GM12891 (cell line): Measurements from ENCODE around the gene CTBP2.
"Not testable (repeated sequence)": the region's sequence is repeated elsewhere in the genome, so short reads cannot be mapped to it uniquely, and the experiment has no call there.

Experiments used
- DNase-seq: peaks from one replicate; pipeline ENCODE4 v3.0.0; 2011; ENCODE audit warnings: low spot score; ENCODE audit not compliant: insufficient read length
- FAIRE-seq: peaks from 2 replicates; lab custom pipeline; 2011; peaks lifted over from hg19 to GRCh38; lab: Jason Lieb, UNC
- PAX5 ChIP-seq: IDR thresholded peaks from 2 replicates; pipeline ENCODE4 v1.6.1; 2011; ENCODE audit warnings: low read length, moderate library complexity, mild to moderate bottlenecking; ENCODE audit not compliant: insufficient read depth, severe bottlenecking
- POLR2A ChIP-seq: IDR thresholded peaks from 2 replicates; pipeline ENCODE4 v1.6.1; 2011; ENCODE audit warnings: low read depth, low read length, control low read depth
- POLR2AphosphoS5 ChIP-seq: IDR thresholded peaks from 2 replicates; pipeline ENCODE4 v1.6.1; 2011; ENCODE audit warnings: low read depth, low read length, control low read depth
- POU2F2 ChIP-seq: IDR thresholded peaks from 2 replicates; pipeline ENCODE4 v1.6.1; 2011; ENCODE audit warnings: low read depth, mild to moderate bottlenecking, control low read depth, low read length, moderate library complexity
- SPI1 ChIP-seq: IDR thresholded peaks from 2 replicates; pipeline ENCODE4 v1.6.1; 2011; ENCODE audit warnings: low read depth, low read length, control low read depth
- TAF1 ChIP-seq: IDR thresholded peaks from 2 replicates; pipeline ENCODE4 v1.6.1; 2011; ENCODE audit warnings: low read depth, low read length, control low read depth

CTBP2 gene

GRCh38 chr10:125083576-125083920, 76.8 kb downstream of the CTBP2 start:
- no peak for DNase-seq
- FAIRE-seq = no peak
- TF ChIP-seq POLR2AphosphoS5 (no peak), POLR2A (no peak), TAF1 (no peak), POU2F2 (no peak), SPI1 (no peak), PAX5 (no peak)

GRCh38 chr10:125082881-125083575, 77.3 kb downstream of the CTBP2 start:
- DNase-seq (no peak), FAIRE-seq (no peak)
- TF ChIP-seq POU2F2 (no peak), PAX5 (no peak), SPI1 (no peak), TAF1 (no peak), POLR2AphosphoS5 (no peak), POLR2A (no peak)

GRCh38 chr10:125082471-125082870, 77.9 kb downstream of the CTBP2 start:
- FAIRE-seq, DNase-seq: not testable (repeated sequence)

DNA sequence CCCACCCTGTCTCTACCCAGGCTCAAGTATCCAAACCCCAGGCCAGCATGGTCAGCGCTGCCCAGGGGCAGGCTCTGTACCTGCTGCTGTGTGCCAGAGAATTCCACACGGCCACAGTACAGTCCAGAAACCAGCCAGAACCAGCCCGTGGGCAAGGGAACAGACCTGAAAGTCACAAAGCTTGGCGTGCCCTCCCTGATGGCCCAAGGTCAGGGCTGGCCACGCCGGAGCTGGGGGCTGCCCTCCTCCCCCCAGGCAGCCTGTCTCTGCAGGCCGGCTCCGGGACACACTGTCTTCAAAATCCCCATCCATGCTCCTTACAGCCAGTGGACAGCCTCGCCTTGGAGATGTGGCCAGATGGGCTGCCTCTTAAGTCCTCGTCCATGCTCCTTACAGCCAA, 78.4 kb downstream of the CTBP2 start:
- TF ChIP-seq POU2F2 = no peak
- TF ChIP-seq SPI1 = no peak
- no peak for TF ChIP-seq POLR2AphosphoS5
- no peak for TF ChIP-seq POLR2A
- TF ChIP-seq PAX5 = no peak
- no peak for TF ChIP-seq TAF1
- FAIRE-seq (no peak), DNase-seq (no peak)

GRCh38 chr10:125080984-125081383, 79.4 kb downstream of the CTBP2 start:
- DNase-seq (no peak), FAIRE-seq (no peak)
- no peak for TF ChIP-seq POLR2AphosphoS5
- no peak for TF ChIP-seq TAF1
- no peak for TF ChIP-seq POLR2A
- no peak for TF ChIP-seq SPI1
- TF ChIP-seq PAX5 = no peak
- no peak for TF ChIP-seq POU2F2

DNA sequence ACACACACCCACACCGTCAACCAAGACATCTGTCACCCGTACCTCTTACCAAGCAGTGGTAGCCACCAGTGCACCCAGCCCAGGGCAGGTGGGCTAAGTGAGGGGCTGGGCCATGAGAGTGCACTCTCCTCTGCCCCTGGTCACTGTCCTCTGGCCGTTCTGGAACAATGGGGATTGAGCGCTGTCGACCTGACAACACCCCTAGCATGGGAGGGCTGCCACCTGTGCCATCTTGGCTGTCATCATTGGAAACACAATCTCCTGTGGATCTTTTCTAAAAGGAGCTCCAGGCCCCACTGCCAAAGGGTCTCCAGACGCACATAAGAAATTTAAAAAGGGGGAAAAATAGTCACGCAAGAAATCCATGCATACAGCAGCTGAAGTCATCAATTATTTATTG, 80.1 kb downstream of the CTBP2 start:
- no peak for DNase-seq
- TF ChIP-seq POLR2AphosphoS5 (no peak), SPI1 (no peak), POLR2A (no peak), PAX5 (no peak), POU2F2 (no peak), TAF1 (no peak)
- FAIRE-seq = no peak

DNA sequence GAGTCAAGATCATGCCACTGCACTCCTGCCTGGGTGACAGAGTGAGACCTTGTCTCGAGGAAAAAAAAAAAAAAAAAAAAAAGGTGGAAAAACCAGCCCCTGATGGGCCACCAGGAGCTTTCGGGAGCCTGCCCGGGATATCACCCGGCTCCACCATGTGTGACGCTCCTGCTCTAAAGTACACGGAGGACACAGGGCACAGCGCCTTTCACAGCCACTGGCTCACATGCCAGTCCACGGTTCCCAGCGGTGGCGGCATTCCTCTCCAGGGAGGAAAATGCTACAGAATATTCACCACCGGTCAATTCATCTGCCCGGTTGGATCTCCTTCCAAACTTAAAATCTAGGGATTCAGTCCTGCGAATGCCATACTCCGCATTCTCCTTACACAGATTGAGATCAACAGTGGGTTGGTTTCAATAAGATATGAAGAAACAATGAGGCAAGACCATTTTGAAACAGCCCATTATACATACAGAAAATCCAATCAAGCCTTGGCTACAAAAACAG, 81.2 kb downstream of the CTBP2 start:
- TF ChIP-seq POU2F2 = no peak
- TF ChIP-seq SPI1 = no peak
- no peak for TF ChIP-seq POLR2A
- TF ChIP-seq TAF1 = no peak
- TF ChIP-seq PAX5 = no peak
- TF ChIP-seq POLR2AphosphoS5 = no peak
- DNase-seq (no peak), FAIRE-seq (no peak)

DNA sequence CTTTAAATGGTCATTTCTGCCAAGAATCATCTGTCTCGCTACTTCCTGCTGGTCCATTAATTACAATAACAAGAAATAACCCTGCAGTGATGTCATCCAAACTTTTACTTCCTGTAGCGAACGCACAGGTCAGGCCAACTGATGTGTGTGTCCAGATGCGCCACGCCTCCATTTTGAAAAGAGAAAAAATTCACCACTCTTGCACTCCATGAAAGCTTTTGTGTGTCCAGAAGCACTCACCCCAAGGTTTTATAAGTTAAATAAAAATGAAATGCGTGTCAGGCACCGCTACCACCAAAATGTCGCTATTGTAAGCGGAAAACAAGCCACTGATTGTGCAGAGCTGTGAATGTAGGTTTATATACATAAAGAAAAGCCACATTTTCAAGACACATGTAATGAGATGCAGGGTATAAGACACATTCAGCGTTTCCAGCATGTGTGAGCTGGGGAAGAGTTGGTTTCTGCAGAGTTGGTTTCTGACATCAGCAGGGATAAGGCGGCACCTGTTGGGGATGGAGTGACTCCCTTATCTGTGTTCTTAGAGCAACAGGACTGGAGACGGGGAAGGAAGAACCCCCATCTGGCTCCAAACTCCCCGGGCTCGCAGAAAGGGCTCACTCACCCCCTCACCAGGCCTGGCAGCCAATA, 83.3 kb downstream of the CTBP2 start:
- TF ChIP-seq SPI1 = no peak
- no peak for TF ChIP-seq POU2F2
- no peak for TF ChIP-seq POLR2A
- TF ChIP-seq TAF1 = no peak
- TF ChIP-seq POLR2AphosphoS5 = no peak
- no peak for TF ChIP-seq PAX5
- no peak for DNase-seq
- FAIRE-seq = no peak

- TF ChIP-seq POU2F2 (no peak), TAF1 (no peak), POLR2A (no peak), PAX5 (no peak), SPI1 (no peak), POLR2AphosphoS5 (no peak)
- no peak for DNase-seq
- no peak for FAIRE-seq
These were observed 84.1 kb downstream of the CTBP2 start for GRCh38 chr10:125076121-125076825.
